Endodermal cell (in vitro differentiated cells): Measurements from ENCODE around the gene CALR3. TPM values are rescaled to one million over a fixed set of nuclear protein-coding genes. Genes with fewer than 3 reads are reported as not detected.

ENCODE experiments used
- DNase-seq: peaks from one replicate; pipeline ENCODE4 v3.0.0-alpha.2; 2017
- H3K27ac ChIP-seq: 2 replicates; pipeline ENCODE4 v1.5.1; 2013; ENCODE audit warnings: mild to moderate bottlenecking, low read depth, low read length, moderate library complexity
- H3K27me3 ChIP-seq: 2 replicates; pipeline ENCODE4 v1.6.1; 2013; ENCODE audit warnings: mild to moderate bottlenecking, low read length, moderate library complexity; ENCODE audit not compliant: insufficient read depth, control insufficient read depth, poor library complexity, severe bottlenecking
- H3K36me3 ChIP-seq: 2 replicates; pipeline ENCODE4 v1.7.0; 2013; ENCODE audit warnings: mild to moderate bottlenecking, low read length, moderate library complexity; ENCODE audit not compliant: control insufficient read depth, insufficient read depth
- H3K4me1 ChIP-seq: one replicate; pipeline ENCODE4 v1.7.0; 2013; ENCODE audit warnings: low read length; ENCODE audit not compliant: control insufficient read depth, insufficient read depth
- H3K4me3 ChIP-seq: 2 replicates; pipeline ENCODE4 v1.5.1; 2013; ENCODE audit warnings: mild to moderate bottlenecking, low read length, moderate library complexity
- H3K9ac ChIP-seq: 2 replicates; pipeline ENCODE4 v1.6.1; 2013; ENCODE audit warnings: mild to moderate bottlenecking, low read length, moderate library complexity; ENCODE audit not compliant: poor library complexity, severe bottlenecking; ENCODE audit errors: extremely low read depth
- H3K9me3 ChIP-seq: 2 replicates; pipeline ENCODE4 v1.6.1; 2013; ENCODE audit warnings: mild to moderate bottlenecking, low read length, moderate library complexity; ENCODE audit not compliant: control insufficient read depth
- H3K27ac Mint-ChIP-seq: 2 replicates; pipeline ENCODE4 v1.8.0; 2020; ENCODE audit warnings: mixed read lengths
- H3K27me3 Mint-ChIP-seq: 2 replicates; pipeline ENCODE4 v1.8.0; 2021; ENCODE audit warnings: mild to moderate bottlenecking, mixed read lengths; ENCODE audit not compliant: insufficient read depth
- H3K36me3 Mint-ChIP-seq: 2 replicates; pipeline ENCODE4 v1.8.0; 2020; ENCODE audit warnings: low read depth, mixed read lengths
- H3K4me1 Mint-ChIP-seq: 2 replicates; pipeline ENCODE4 v1.8.0; 2020; ENCODE audit warnings: mixed read lengths
- H3K4me3 Mint-ChIP-seq: 2 replicates; pipeline ENCODE4 v1.8.0; 2020; ENCODE audit warnings: mild to moderate bottlenecking, moderate library complexity, mixed read lengths
- H3K9me3 Mint-ChIP-seq: 2 replicates; pipeline ENCODE4 v1.8.0; 2020; ENCODE audit warnings: mild to moderate bottlenecking, mixed read lengths
- CTCF ChIP-seq: fragments of 200-600 bp; sonication (generic); conservative IDR thresholded peaks from 2 replicates; pipeline ENCODE4 v1.5.0; 2021; ENCODE audit warnings: antibody characterized with exemption, mild to moderate bottlenecking
- WGBS, 2 experiments: methylation state at CpG; one replicate each; pipeline versions ENCODE4 v1.1.5 to v1.1.7; 2013; ENCODE audit warnings: missing lambda C conversion rate in 2 of 2, mixed read lengths in 1 of 2; ENCODE audit not compliant: insufficient coverage in 1 of 2, insufficient read length in 1 of 2; 5-methylcytosine and 5-hydroxymethylcytosine counted together
- total RNA-seq, 2 donors: library from RNA; stranded (reverse); fragmentation: NEBNext Ultra II Directional in 1 of 2; extraction: Animal tissue kit (Norgen Biotek cat#: 25700) in 1 of 2; gene quantifications; 2 replicates in 1 of 2; 3 replicates in 1 of 2; pipeline ENCODE4 v1.2.1, GENCODE V29; 2021

Gene CALR3
- total RNA-seq, 2 donors from 2014 or later: 0.27 TPM; not detected in 1

- Histone ChIP-seq H3K27ac (no peak overlapping the region), H3K9ac (no peak overlapping the region), H3K27me3 (no peaks in the 10 kb centered on the region), H3K4me1 (no peaks in the 10 kb centered on the region), H3K4me3 (no peak overlapping the region), H3K36me3 (peaks cover 71% of the 10 kb centered on the region), H3K9me3 (no peaks in the 10 kb centered on the region)
- H3K9me3 Mint-ChIP-seq: no peaks in the 10 kb centered on the region
- no peak overlapping the region for H3K4me3 Mint-ChIP-seq
- no peaks in the 10 kb centered on the region for H3K4me1 Mint-ChIP-seq
- no peak for TF ChIP-seq CTCF
- peaks cover 68% of the 10 kb centered on the region for H3K36me3 Mint-ChIP-seq
- no peak for DNase-seq
- WGBS, 2 experiments: 93 to 96% methylated on average over 8 to 25 of the region's 25 CpGs
- H3K27me3 Mint-ChIP-seq: no peaks in the 10 kb centered on the region
- H3K27ac Mint-ChIP-seq: no peak overlapping the region
These were observed 26.8 kb upstream of the CALR3 start for GRCh38 chr19:16522559-16523377.

GRCh38 chr19:16521715-16522289 lies 25.8 kb upstream of the CALR3 start:
- H3K4me1 Mint-ChIP-seq: no peaks in the 10 kb centered on the region
- WGBS, 2 experiments: 97 to 100% methylated on average over 2 to 10 of the region's 10 CpGs
- Histone ChIP-seq H3K27me3 (no peaks in the 10 kb centered on the region), H3K27ac (no peak overlapping the region), H3K4me3 (no peak overlapping the region), H3K4me1 (no peaks in the 10 kb centered on the region), H3K36me3 (peaks cover 71% of the 10 kb centered on the region), H3K9ac (no peak overlapping the region), H3K9me3 (no peaks in the 10 kb centered on the region)
- no peak overlapping the region for H3K27ac Mint-ChIP-seq
- H3K27me3 Mint-ChIP-seq: no peaks in the 10 kb centered on the region
- TF ChIP-seq CTCF: no peak
- DNase-seq: no peak
- H3K4me3 Mint-ChIP-seq: no peak overlapping the region
- peaks cover 73% of the 10 kb centered on the region for H3K36me3 Mint-ChIP-seq
- H3K9me3 Mint-ChIP-seq: no peaks in the 10 kb centered on the region

- 96% methylated on average over 13 to 18 of the region's 18 CpGs for WGBS, 2 experiments
These were observed 25.1 kb upstream of the CALR3 start for GRCh38 chr19:16520986-16521624.

More at GRCh38 chr19:16520986-16521624, 25.1 kb upstream of the CALR3 start:
- Histone ChIP-seq H3K4me3 (no peak overlapping the region), H3K4me1 (no peaks in the 10 kb centered on the region), H3K9me3 (no peaks in the 10 kb centered on the region), H3K9ac (no peak overlapping the region), H3K27me3 (no peaks in the 10 kb centered on the region), H3K36me3 (peaks cover 65% of the 10 kb centered on the region), H3K27ac (no peak overlapping the region)
- no peaks in the 10 kb centered on the region for H3K9me3 Mint-ChIP-seq
- H3K27ac Mint-ChIP-seq: peak overlapping the region; percentile 68
- TF ChIP-seq CTCF: no peak
- no peaks in the 10 kb centered on the region for H3K27me3 Mint-ChIP-seq
- peaks cover 69% of the 10 kb centered on the region for H3K36me3 Mint-ChIP-seq
- H3K4me1 Mint-ChIP-seq: no peaks in the 10 kb centered on the region
- no peak overlapping the region for H3K4me3 Mint-ChIP-seq
- no peak for DNase-seq
